GM21367 (cell line): ENCODE data around the gene DEAF1.
A peak's percentile ranks its signal among the peaks of the same experiment; 100 is the strongest.

ENCODE experiments used
- ATAC-seq: cut with Tn5 transposase; IDR thresholded peaks from one replicate; pipeline ENCODE4 v1.9.1; 2021; ENCODE audit not compliant: unreplicated experiment

DEAF1 gene

DNA sequence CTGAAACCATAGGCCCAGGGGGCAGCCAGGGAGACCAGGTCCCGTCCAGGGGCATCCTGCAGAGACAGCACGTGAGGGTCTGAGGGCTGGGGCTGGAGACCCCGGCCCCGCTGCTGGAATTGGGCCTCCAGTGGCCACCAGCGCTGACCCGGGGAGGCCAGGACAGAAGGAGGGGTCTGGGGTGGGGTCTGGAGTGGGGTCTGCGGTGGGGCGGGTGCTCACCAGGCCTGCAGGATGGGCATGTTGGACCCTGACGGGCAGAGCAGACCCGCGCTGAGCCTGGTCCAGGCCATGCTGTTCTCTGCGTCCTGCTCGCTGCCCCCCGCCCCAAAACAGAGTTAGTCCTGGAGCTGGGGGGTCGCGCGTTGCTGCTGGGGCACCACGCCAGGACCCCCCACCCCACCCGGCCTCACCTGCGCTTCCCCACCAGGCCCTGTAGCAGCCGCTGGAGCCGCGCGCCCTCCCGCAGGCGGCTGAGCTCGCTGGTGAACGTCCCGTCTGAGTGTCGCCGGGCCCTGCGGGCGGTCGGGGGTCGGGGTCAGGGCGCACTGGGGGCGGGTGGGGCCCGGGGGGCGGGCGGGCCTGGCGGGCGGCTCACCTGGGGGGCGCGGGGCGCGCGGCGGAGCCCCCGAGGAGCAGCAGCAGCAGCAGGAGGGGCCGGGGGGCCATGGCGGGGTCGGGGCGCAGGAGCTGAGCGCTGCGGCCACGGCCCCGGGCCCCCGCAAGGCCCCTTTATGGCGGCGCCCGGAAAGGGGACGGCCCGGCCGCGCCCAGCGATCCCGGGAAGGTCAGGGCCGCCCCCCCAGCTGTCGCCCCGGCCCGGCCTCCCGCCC lies 68.3 kb downstream of the DEAF1 start, which contains the start of gene SCT:
TSS of gene SCT (minus strand) at position 707 of the 833 bp plus-strand sequence. CDS start at position 669, 38 bp downstream.
- no peak for ATAC-seq

DNA sequence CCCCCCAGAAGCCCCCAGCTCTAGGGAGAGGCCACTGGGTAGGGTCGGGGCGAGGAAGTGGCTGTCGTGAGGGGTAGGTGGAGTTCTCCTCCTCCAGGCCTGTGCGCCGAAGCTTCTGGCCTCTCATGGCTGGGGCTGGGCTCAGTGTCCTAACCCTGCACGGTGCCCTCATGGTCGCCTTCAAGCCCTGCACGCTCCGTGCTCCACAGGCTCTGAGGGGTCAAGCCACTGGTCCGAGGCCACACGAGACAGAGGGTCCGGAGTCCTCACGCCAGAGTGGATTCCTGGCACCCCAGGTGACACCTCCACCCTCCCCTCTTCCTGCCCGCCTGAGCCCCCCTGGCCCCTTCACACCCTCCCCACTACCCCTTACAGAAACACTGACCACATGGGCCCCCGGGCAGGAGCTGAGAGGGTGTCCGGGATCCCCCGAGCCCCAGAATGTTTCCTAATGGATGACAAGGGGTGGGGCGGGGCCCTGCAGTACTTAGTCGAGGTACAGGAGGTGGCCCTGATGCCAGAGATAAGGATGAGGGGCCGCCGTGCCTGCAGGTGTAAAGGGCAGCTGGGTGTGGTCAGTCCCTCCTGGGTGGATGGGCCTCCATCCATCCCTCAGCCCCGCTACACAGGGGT lies 69.3 kb downstream of the DEAF1 start:
- ATAC-seq = no peak

DNA sequence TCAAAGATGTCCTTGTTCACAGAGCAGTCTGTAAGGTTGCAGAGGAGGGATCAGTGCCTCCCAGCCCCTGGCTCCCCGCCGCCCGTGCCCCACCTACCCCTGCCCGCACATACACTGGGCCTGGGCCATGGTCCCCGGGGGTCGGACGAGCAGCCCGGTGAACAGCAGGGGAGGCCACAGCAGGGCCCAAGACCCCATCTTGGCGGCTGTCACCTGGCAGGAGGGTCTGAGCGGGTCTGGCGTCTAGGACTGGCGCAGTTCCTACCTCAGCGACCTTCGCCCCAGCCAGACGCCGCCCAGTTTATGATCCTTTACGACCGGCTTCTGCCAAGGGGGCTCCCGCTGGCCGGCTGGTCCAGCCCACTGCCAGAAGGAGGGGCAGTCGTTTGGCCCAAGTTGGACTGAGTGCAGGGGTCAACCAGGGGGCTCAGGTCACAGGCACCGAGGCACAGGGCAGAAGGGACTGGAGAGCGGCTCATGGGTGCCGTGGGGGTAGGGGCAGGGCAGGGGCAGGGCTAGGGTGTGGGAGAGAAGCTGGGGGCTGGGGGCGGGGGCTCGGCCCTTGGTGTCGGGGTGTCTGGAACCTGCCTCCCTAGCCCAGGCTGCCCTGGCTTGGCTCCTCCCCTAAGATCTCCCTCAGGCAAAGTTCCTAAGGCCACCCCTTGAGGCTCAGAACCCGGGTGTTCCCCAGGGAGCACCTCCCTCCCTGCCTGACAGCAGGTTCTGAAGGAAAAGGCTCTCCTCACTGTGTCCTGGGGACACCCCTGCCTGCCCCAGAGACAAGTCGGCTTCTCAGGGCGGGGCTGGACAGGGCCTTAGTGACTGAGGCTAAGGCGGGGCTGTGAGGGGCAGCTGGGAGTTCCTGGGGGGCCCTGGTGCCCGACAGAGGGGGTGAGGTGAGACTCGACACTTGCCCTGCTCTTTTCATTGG lies 70.1 kb downstream of the DEAF1 start, which contains the start of gene CDHR5:
TSS of gene CDHR5 (minus strand) at position 251 of the 931 bp plus-strand sequence. CDS start at position 198, 53 bp downstream.
- ATAC-seq = no peak

DNA sequence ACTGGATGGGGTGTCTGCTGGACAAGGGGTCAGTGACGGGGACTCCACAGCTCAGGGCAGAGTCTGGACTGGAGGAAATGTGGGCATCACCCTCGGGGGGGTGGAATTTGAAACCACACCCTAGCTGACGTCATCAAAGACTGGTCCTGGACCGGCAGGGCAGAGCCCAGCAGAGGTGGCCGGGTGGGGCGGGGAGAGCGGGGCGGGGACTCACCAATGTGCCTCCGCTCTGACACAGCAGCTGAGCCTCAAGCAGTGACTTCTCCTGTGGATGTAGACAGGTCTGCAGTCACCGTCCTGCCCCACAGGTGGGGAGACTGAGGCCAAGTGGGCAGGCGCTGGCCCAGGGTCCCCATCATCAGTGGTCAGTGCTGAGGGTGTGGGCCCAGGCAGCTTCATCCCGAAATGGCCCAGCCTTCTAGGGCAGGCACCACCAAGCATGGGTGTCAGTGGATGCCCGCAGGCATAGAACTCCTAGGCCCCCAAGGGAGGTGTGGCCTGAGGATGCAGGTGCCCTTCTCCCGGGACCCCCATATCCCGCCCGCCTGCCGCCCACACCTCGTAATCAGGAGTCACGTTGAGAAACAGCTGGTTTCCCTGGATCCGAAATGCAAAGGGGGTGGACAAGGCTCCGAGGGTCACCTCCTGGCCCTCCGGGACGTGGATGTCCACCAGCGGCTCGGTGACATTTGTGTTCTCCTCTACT lies 70.9 kb downstream of the DEAF1 start:
- no peak for ATAC-seq

DNA sequence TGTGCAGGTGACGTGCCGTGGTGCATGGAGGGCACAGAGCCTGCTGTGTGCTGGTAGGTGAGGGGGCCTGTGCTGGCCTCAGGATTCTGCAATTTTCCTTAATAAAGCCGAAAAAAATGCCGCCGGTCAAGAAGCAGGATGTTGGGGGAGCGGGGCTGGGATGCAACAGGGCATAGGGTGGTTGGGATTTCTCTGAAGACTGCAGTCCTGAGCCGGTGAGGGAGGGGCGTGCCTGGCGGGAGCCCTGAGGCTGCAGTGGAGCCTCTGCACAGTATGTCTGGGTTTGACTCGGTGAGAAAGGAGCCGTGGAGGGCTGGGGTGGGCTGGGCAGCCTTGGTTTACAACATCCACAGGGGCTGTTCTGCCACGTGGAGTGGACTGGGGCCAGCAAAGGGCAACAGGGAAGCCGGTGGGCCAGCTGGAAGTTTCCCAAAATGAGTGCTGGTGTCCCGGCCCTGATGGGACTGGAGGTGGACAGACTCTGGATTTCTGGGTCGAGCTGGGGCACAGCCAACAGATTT lies 71.6 kb downstream of the DEAF1 start:
- ATAC-seq = no peak

DNA sequence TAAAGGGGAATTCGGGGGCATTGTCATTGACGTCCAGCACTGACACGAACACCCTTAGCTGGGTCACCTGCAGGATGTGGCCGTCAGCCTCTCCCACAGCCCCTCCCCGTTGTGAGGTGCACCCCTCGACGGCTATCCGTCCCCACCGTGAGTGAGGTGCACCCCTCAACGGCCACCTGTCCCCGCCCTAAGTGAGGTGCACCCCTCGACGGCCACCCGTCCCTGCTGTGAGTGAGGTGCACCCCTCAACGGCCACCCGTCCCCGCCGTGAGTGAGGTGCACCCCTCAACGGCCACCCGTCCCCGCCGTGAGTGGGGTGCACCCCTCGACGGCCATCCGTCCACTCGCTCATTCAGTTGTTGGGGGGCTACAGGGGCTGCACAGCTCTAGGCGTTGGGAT lies 73.2 kb downstream of the DEAF1 start:
- ATAC-seq = no peak

DNA sequence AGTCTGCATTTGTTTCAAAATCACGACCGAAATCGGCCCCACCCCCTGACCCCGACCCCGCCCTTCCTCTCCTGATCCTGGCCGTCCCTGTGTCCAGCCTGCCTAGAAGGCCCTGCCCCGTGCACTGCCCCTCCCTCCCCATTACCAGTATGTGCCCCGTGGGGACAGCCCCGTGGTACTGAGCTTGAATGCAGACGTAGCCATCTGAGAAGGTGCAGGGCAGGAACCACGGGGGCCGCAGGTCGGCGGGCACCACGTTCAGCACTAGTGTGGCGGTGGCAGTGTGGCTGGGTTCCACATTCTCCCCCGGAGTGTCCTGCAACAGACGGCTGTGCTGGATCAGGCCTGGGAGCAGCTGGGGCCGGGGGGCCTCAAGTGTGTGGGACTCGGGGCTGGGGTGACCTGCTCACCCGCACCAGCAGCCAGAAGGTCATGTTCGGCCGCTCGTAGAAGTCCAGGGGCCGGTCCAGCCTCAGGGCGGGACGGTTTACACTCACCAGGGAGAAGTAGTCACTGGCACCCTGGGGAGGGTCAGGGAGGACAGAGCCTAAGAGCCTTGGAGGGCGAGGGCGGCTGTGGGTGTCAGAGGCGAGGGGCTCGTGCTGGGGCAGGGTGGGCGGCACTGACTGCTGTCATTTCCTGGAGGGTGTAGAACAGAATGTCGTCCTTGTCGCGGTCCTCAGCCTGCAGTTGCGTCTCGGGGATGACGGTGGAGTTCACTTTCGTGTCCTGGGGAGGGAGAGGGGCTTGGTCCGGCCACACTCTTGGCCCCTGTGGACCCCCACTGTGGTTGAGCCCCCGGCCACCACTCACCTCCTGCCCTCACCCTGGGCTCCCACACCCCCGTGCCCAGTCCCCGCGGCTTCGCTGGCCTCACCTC lies 73.8 kb downstream of the DEAF1 start:
- no peak for ATAC-seq

DNA sequence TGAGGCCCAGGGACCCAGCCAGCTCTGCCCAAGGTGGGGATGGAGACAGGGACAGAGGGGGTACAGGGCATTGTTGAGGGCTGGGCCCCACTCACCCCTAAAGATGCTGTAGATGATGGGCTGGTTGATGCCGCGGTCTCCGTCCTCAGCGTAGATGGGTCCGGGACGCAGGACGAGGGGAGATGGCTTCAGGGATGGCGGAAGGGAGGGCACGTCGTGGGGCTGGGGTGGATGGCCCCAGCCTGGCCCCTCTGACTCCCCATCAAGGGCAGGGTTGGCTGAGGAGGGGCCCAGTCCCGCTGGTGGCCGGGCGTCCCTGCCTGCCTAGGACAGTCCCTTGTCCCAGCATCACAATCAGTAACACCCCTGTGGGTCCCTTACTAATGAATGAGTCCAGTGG lies 74.8 kb downstream of the DEAF1 start:
- ATAC-seq = no peak

DNA sequence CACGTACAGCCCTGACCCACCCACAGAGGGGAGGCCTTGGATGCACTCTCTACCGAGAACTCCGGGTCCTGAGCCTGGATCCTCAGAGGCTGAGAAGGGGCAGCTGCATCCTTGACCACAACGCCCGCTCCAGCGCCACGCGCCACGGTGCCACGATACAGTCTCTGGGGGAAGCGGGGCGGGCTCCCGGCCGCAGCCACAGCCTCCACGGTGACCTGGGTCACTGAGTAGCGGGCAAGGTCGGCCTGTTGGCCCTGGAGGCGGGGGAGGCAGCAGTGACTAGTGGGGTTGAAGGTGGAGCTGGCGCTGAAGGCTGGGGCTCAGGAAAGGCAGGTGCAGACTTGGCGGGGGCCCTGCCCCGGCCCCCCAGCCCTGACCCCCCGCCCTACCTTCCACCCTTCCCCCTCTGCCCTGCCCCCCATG lies 75.4 kb downstream of the DEAF1 start:
- ATAC-seq = no peak

DNA sequence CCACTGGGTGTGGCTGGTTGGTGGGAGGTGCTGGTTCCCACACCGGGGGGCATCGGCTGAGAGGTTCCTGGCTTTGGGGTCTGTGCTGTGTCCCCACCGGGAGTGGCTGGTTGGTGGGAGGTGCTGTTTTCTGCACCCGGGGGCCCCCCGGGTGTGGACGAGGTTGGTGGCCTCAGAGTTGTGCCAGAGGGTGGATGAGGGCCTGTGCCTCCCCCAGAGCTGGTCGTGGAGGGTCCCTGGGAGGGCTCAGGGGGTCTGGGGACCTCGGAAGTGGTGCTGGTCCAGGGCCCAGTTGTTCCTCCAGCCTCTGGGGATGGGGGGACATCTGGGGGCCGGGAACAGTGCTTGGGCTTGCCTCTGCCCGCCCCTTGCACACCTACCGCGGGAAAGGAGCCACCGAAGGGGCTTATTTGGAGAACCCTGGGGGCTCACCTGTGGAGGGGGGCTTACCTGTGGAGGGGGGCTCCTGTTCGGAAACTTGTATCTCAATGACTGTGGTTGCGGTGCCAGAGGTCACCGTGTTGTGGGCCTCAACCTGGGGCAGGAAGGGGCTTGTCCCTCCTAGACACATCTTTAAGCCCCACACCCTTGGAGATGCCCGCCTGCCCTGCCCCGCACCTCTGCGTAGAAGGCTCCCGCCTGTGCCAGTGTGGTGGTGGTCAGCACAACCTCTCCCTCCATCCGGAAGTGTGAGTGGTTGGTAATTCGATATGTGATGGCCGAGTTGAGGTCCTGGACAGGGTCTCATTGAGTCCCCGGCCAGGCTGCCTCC lies 76.0 kb downstream of the DEAF1 start:
- no peak for ATAC-seq

DNA sequence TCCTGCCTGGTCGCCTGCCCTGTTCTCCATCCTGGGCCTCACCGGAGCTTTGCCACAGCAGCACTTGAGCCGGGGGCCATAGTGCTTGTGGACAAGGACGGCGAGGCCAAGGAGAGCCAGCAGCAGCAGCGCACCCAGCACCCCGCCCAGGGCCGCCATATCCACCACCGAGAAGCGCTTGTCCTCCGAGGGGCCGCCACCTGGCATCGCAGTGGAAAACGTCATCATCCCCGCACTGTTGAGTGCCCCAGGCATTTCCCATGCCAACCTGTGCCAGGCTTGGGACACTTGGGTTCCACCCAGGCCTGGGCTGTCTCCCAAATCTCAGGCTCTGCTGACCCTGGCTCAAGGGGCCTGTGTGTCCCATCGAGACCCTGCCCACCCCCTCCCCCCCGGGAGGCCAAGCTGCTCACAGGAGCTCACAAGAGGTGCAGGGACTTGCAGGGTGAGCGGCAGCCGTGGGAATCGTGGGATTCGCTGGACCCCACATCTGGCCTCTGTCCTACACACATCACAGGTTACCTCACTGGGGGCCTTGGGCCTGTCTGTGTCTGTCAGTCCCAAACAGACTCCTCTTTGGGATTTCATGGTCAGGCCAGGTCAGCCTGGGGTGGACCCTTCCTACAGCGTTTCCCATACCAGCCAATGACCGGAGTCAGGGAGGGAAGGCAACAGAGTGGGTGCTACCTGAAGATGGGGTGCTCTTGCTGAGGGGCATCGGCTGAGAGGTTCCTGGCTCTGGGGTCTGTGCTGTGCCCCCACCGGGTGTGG lies 76.9 kb downstream of the DEAF1 start:
- no peak for ATAC-seq

DNA sequence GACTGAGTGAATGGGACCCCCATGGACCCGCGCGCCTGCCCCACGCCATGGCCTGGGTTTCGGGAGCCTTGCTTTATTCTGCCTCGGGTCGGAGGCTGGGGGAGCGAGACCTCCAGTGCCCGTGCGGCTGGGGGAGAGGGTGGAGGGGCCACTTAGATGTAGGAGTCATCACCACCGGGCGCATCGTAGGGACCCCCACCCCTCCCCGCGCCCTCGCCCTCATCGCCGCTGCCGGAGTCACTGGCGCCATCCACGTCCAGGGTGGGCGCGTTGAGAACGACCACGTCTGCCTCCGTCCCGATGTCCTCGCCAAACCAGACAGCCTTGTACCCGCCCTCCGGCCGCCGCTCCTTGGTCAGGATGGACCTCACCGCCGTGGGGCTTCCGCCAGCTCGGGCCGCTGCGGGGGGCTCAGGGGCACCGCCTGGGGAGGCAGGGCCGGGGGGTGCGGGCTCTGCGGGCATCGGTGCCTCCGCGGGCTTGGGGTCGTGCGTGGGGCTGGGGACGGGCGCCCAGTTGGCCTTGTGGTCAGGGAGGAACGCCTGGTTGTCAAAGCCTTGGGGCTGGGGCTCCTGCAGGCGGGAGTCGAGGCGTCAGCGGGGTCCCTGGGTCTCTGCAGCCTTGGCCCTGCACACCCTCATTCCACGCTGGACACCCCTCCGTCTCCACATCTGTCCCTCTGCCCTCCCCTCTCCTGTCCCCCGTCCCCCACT lies 77.7 kb downstream of the DEAF1 start:
- ATAC-seq = no peak

DNA sequence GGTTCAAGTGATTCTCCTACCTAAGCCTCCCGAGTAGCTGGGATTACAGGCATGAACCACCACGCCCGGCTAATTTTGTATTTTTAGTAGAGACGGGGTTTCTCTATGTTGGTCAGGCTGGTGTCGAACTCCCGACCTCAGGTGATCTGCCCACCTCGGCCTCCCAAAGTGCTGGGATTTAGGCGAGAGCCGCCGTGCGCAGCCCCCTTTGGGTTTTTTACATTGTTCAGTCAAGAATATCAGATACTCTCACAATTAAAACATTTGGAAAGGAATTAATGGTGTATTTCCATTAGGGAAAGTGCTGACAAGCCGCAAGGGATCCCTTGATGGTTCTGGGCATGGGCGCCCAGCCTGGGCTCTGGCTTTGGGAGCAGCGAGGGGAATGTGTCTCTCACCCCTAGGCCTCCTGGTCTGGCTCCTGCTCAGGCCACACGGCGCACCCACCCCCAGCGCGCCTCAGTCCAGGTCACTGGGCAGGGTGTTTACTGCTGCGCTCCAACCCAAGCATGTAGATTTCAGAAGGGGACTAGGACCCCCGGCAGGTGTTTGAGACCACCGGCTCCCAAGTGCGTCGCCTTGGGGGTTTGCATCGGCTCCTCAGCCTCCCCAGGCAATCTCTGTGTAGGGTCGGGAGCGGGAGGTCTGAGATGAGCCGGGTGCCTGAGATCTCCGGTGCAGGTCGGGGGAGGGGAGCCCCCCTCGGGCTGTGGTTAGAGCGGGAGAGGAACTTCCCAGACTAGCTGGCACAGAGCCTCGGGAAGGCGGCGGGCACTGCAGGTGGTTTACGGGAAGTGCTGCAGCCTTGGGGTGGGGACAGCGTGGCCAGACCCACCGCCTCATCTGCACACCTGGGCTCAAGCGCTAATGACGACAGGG lies 78.5 kb downstream of the DEAF1 start:
- no peak for ATAC-seq

DNA sequence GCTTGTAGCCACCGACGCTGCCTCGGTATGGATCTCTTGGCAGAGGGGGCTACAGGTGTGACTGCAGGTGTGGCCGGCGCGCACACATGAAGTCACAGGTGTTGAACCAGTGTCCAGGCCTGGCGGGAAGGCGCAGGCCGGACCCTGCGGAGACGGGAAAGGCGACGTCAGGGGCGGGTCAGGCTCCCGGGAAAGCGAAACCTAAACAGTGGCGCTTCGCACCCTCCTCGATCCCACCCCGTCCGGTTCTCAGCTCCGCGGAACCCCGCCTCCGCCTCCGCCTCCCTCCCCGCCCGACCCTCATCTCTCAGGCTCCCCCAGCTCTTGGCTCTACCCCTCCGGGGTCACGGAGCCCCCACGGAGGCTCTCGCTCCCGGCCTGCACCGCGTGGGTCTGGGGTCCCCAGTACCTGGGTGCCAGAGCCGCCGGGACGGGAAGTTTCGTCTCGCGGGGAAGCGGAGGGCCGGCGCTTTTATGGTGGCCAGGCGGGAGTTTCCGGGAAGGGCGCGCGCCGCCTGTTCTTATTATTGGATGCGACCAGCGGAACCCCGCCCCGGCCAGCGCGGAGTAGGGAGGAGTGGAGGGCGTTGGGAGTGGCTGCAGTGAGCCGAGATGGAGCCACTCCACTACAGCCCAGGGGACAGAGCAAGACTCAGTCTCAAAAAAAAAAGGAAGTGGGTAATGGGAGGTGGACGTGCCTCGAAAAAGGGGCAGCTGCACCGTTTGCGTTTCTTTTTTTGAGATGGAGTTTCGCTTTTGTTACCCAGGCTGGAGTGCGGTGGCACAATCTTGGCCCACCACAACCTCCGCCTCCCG lies 79.3 kb downstream of the DEAF1 start, which contains the start of gene IRF7:
TSS of gene IRF7 (minus strand) at position 447 of the 816 bp plus-strand sequence. CDS start 586 bp downstream, outside the sequence.
- peak; percentile 69 for ATAC-seq
